ENCODE data around the gene CORO6. TPM values are rescaled to one million over a fixed set of nuclear protein-coding genes. Genes with fewer than 3 reads are reported as not detected.
"Not testable (repeated sequence)": the region's sequence is repeated elsewhere in the genome, so short reads cannot be mapped to it uniquely, and the experiment has no call there.

CORO6 gene
- total RNA-seq = 83.6 TPM
- long read RNA-seq, transcript CORO6-201 (11 exons, 2,603 nt) = major isoform, 5 of 298 reads
- long read RNA-seq, partial matches to known transcripts = 47 of 298 reads
- long read RNA-seq, other reads (novel, unspliced or antisense) = 240 of 298 reads

DNA sequence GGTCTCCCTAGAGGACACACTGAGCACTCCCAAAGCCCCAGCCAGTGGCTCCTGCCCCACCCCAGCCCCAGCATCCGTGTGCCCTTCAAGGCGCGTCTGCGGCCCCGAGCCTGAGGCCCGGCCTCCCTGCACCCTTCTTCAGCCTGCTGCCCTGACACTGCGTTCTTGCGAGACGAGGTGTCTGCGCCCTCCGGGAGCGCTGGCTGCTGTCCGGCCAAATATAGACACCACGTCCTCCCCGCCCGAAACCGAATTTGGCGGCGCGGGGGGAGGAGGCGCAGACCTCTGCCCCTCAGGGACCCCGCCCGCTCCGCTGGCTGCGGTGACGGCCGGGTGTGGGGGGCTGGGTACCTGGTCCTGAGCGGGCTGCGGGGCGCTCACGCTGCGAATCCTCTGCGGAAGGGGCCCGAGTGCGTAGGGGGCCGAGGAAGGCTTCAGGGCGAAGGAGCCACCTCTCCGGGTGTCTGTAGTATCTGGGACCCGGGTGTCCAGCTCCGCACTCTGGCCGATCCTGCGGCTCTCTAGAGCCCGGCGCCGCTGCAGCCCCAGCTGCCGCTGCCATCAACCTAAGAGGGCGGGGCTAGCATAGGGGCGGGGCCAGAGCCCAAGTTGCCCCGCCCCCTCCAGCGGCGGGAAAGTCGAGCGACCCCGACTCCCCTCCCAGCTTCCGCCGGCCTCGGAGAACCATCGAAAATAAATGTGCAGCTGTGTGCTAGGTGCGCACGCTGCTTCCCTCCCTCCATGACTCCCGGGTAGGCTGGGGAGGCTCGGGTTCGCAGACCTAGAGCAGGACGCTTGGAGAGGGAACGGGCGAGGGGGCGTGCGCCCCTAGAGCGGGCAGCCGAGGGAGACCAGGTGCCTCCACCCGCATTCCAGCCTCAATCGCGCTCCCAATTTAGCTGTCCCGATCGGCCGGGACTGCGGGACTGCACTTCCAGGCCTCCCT lies at the start of gene CORO6:
Gene CORO6, minus strand, starts transcription at position 576 of the 946 bp plus-strand sequence. CDS start 1,491 bp downstream, outside the sequence.
- DNase-seq (peak; percentile 80), ATAC-seq (ENCODE audit: poor library complexity) (peak; percentile 77)
- intact Hi-C loops (cut with DNase I) = no loop called here

DNA sequence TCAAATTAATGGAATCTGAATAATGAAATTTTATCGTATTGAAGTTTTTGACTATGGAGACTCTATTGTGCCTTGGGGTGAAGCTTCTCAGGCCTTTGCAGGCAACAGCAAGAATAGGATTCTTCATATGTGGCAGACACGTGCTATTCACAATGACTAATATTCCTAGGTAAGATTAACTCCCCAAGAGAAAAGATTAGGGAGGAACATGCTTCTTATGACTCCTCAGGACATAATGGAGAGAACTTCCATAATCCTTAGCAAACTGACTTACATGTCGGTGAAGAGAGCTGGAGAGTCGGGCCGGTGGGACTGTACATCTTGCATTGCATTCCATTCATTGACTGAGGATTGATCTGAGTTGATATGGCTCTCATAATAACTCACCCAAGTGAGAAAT lies 48.9 kb upstream of the CORO6 start:
- intact Hi-C loops (cut with DNase I) = no loop called here
- ATAC-seq (ENCODE audit: poor library complexity) (no peak), DNase-seq (no peak)

- intact Hi-C loops (cut with DNase I) = no loop called here
- ATAC-seq (ENCODE audit: poor library complexity) (no peak), DNase-seq (no peak)
These were observed 46.6 kb upstream of the CORO6 start for GRCh38 chr17:29669266-29669665.

GRCh38 chr17:29667969-29668368 lies 45.3 kb upstream of the CORO6 start:
- no peak for DNase-seq
- intact Hi-C loops (cut with DNase I) = no loop called here
- ATAC-seq (ENCODE audit: poor library complexity) = peak; percentile 82

GRCh38 chr17:29665481-29665810 lies 42.7 kb upstream of the CORO6 start:
- no peak for ATAC-seq (ENCODE audit: poor library complexity)
- DNase-seq = no peak
- intact Hi-C loops (cut with DNase I) = no loop called here

- no peak for ATAC-seq (ENCODE audit: poor library complexity)
- intact Hi-C loops (cut with DNase I) = no loop called here
- no peak for DNase-seq
These were observed 42.2 kb upstream of the CORO6 start for GRCh38 chr17:29664743-29665480.

DNA sequence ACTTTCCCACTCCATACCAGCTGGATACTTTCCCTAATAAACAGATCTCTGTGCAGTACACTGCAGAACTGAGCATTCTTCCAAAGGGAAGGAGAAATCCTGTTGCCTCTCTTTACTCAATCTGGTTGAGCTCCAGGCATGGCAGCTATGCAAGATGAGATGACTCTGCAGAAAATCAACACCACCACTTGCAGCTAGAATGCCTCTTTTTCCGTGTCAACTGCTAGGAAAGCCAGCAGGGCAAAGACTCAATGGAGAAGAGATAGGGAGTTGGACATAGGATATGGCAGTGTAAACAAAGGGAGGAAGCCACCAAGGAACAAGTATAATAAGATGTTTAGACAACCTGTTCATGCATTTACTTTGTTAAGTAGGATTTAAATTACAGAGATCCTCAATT lies 40.4 kb upstream of the CORO6 start:
- intact Hi-C loops (cut with DNase I) = no loop called here
- DNase-seq (no peak), ATAC-seq (ENCODE audit: poor library complexity) (peak; percentile 41)

- peak; percentile 17 for ATAC-seq (ENCODE audit: poor library complexity)
- intact Hi-C loops (cut with DNase I) = no loop called here
- no peak for DNase-seq
These were observed 38.5 kb upstream of the CORO6 start for GRCh38 chr17:29661213-29661612.

- DNase-seq (no peak), ATAC-seq (ENCODE audit: poor library complexity) (no peak)
- intact Hi-C loops (cut with DNase I) = no loop called here
These were observed 36.4 kb upstream of the CORO6 start for GRCh38 chr17:29659155-29659554.

- ATAC-seq (ENCODE audit: poor library complexity) = no peak
- DNase-seq = no peak
- intact Hi-C loops (cut with DNase I) = no loop called here
These were observed 32.6 kb upstream of the CORO6 start for GRCh38 chr17:29655323-29655722.

- DNase-seq (no peak), ATAC-seq (ENCODE audit: poor library complexity) (no peak)
- intact Hi-C loops (cut with DNase I) = no loop called here
These were observed 31.4 kb upstream of the CORO6 start for GRCh38 chr17:29653995-29654714.

- ATAC-seq (ENCODE audit: poor library complexity) (no peak), DNase-seq (no peak)
- intact Hi-C loops (cut with DNase I) = no loop called here
These were observed 30.3 kb upstream of the CORO6 start for GRCh38 chr17:29652976-29653375.

- ATAC-seq (ENCODE audit: poor library complexity); intact Hi-C loops (cut with DNase I); DNase-seq: not testable (repeated sequence)
These were observed 29.2 kb upstream of the CORO6 start for GRCh38 chr17:29651913-29652312.

- no peak for ATAC-seq (ENCODE audit: poor library complexity)
- intact Hi-C loops (cut with DNase I) = no loop called here
- DNase-seq = no peak
These were observed 27.7 kb upstream of the CORO6 start for GRCh38 chr17:29650396-29650795.

DNA sequence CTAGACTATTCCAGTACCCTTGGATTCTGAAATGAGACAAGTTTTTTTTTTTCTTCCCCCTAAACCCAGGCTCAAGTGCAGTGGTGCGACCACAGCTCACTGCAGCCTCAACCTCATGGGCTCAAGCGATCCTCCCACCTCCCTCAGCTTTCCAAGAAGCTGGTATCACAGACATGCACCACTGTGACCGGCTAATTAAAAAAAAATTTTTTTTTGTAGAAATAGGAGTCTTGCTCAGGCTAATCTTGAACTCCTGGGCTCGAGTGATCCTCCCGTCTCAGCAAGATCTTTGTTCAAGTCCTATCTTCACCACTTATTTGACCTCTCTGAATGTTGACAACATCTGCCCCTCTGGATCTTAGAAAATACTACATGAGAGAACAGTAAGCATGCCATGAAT lies 26.6 kb upstream of the CORO6 start:
- intact Hi-C loops (cut with DNase I) = loop anchor here (5.0 kb wide), 1 partner anchor 113 kb away; no protein-coding TSS in a partner anchor
- DNase-seq (no peak), ATAC-seq (ENCODE audit: poor library complexity) (no peak)

DNA sequence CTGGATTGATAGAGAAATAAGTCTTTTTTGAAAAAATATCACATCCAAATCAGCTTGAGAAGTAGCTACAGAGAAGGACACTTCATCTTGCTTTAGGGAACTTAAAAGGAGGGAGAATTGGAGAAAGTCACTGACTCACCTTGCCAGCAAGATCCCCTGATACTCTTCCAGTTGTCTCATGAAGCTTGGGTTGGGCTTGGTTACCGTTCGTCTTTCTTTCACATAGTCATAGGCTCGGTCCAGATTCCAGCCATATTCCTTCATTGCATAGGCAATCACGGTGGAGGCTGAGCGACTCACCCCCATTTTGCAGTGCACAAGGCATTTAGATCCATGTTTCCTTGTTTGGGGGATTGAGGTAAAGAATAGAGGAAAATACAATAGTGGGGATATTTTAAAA lies 25.3 kb upstream of the CORO6 start:
- intact Hi-C loops (cut with DNase I) = loop anchor here (5.0 kb wide), 1 partner anchor 114 kb away; no protein-coding TSS in a partner anchor
- DNase-seq (no peak), ATAC-seq (ENCODE audit: poor library complexity) (no peak)

DNA sequence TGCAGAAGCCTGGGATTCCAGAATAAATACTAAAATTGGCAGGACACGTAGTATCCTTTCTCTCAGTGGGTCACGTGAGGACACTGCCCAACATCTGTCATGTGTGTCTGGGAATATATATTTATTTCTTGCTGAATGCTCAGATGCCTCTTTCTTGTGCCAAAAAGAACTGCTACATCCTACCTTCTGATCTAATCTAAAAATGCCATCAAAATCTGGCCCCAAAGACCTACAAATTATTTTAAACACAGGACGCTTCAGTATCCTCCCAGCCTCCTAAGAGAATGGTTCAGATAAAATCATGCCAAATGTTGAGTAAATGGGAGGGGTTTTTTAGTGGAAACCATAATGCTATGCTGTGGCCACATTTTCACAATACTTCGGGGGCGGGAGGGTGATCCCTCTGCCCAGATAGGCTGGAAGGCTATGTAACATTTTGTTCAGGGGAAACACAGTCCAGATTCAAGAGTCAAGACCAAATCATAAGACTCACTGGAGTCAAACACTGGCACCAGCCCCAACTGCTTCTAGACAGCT lies 22.9 kb upstream of the CORO6 start:
- ATAC-seq (ENCODE audit: poor library complexity) (peak; percentile 79), DNase-seq (peak; percentile 81)
- intact Hi-C loops (cut with DNase I) = loop anchor here (5.0 kb wide), 1 partner anchor 117 kb away; no protein-coding TSS in a partner anchor

- DNase-seq = no peak
- intact Hi-C loops (cut with DNase I) = no loop called here
- no peak for ATAC-seq (ENCODE audit: poor library complexity)
These were observed 21.1 kb upstream of the CORO6 start for GRCh38 chr17:29643817-29644160.

GRCh38 chr17:29642171-29642611 lies 19.5 kb upstream of the CORO6 start:
- DNase-seq (no peak), ATAC-seq (ENCODE audit: poor library complexity) (no peak)
- intact Hi-C loops (cut with DNase I) = no loop called here

Data from Right ventricle myocardium superior (tissue), 1 donor.